Large intestine (tissue), 3 donors: Measurements from ENCODE around the gene PDZK1. TPM values are rescaled to one million over a fixed set of nuclear protein-coding genes. Genes with fewer than 3 reads are reported as not detected.
"Not testable (repeated sequence)": the region's sequence is repeated elsewhere in the genome, so short reads cannot be mapped to it uniquely, and the experiment has no call there.

ENCODE experiments used
- DNase-seq, 2 donors: peaks; one replicate each; pipeline versions ENCODE4 v3.0.0 to v3.0.0-alpha.2; 2013
- H3K27ac ChIP-seq: one replicate; pipeline ENCODE4 v1.5.1; 2013; ENCODE audit warnings: low read length
- H3K27me3 ChIP-seq: 2 replicates; pipeline ENCODE4 v1.6.1; 2013; ENCODE audit warnings: low read length; ENCODE audit not compliant: control insufficient read depth, insufficient read depth
- H3K36me3 ChIP-seq: 2 replicates; pipeline ENCODE4 v1.6.1; 2013; ENCODE audit warnings: low read length; ENCODE audit not compliant: control insufficient read depth, insufficient read depth
- H3K4me1 ChIP-seq: one replicate; pipeline ENCODE4 v1.6.1; 2013; ENCODE audit warnings: low read length; ENCODE audit not compliant: control insufficient read depth, insufficient read depth
- H3K4me3 ChIP-seq: one replicate; pipeline ENCODE4 v1.5.1; 2013; ENCODE audit warnings: low read length
- H3K9me3 ChIP-seq: one replicate; pipeline ENCODE4 v1.6.1; 2013; ENCODE audit warnings: mild to moderate bottlenecking, low read depth, low read length, moderate library complexity; ENCODE audit not compliant: control insufficient read depth
- WGBS: methylation state at CpG from one replicate; pipeline ENCODE4 v1.1.5; 2013; ENCODE audit warnings: low lambda C conversion rate; ENCODE audit not compliant: insufficient coverage; 5-methylcytosine and 5-hydroxymethylcytosine counted together
- polyA plus RNA-seq: library from polyadenylated mRNA; unstranded; fragments of 120-200 nt; gene quantifications from one replicate; pipeline ENCODE4 v1.2.1, GENCODE V29; 2013

Gene PDZK1
- polyA plus RNA-seq, 1 donor: 62.3 TPM

GRCh38 chr1:145695821-145696629 lies 11.1 kb downstream of the PDZK1 start:
- DNase-seq: no peak
- H3K9me3 ChIP-seq: no peaks in the 10 kb centered on the region
- H3K27ac ChIP-seq: no peak overlapping the region
- WGBS: 100% methylated on average over 1 of the region's 5 CpGs
- H3K27me3 ChIP-seq: no peaks in the 10 kb centered on the region
- H3K4me1 ChIP-seq: peaks cover 1% of the 10 kb centered on the region
- peaks cover 3% of the 10 kb centered on the region for H3K36me3 ChIP-seq
- H3K4me3 ChIP-seq: no peak overlapping the region

- Histone ChIP-seq H3K27me3 (no peaks in the 10 kb centered on the region), H3K9me3 (no peaks in the 10 kb centered on the region), H3K36me3 (peaks cover 3% of the 10 kb centered on the region), H3K4me3 (no peak overlapping the region), H3K27ac (no peak overlapping the region), H3K4me1 (peaks cover 11% of the 10 kb centered on the region)
- no peak for DNase-seq
- WGBS: 87% methylated on average over 3 of the region's 11 CpGs
Observed at GRCh38 chr1:145692785-145693443, 14.3 kb downstream of the PDZK1 start.

- peaks cover 11% of the 10 kb centered on the region for H3K4me1 ChIP-seq
- no peak overlapping the region for H3K27ac ChIP-seq
- no CpG with 5 or more reads among the region's 5 CpGs for WGBS
- no peaks in the 10 kb centered on the region for H3K27me3 ChIP-seq
- H3K36me3 ChIP-seq: peaks cover 10% of the 10 kb centered on the region
- peak in 1 of 2 donors; percentile 77 for DNase-seq
- no peak overlapping the region for H3K4me3 ChIP-seq
- H3K9me3 ChIP-seq: no peaks in the 10 kb centered on the region
Observed at GRCh38 chr1:145690587-145691558, 16.3 kb downstream of the PDZK1 start.

GRCh38 chr1:145689922-145690321 lies 17.2 kb downstream of the PDZK1 start:
- no peaks in the 10 kb centered on the region for H3K27me3 ChIP-seq
- peaks cover 11% of the 10 kb centered on the region for H3K4me1 ChIP-seq
- no peak for DNase-seq
- 90% methylated on average over 2 of the region's 6 CpGs for WGBS
- H3K27ac ChIP-seq: no peak overlapping the region
- H3K9me3 ChIP-seq: no peaks in the 10 kb centered on the region
- no peak overlapping the region for H3K4me3 ChIP-seq
- peaks cover 10% of the 10 kb centered on the region for H3K36me3 ChIP-seq

- H3K36me3 ChIP-seq: peaks cover 7% of the 10 kb centered on the region
- H3K27me3 ChIP-seq: no peaks in the 10 kb centered on the region
- no peaks in the 10 kb centered on the region for H3K9me3 ChIP-seq
- no peak overlapping the region for H3K4me3 ChIP-seq
- peaks cover 11% of the 10 kb centered on the region for H3K4me1 ChIP-seq
- no CpG with 5 or more reads among the region's 6 CpGs for WGBS
- no peak for DNase-seq
- no peak overlapping the region for H3K27ac ChIP-seq
Observed at GRCh38 chr1:145688924-145689323, 18.2 kb downstream of the PDZK1 start.

- Histone ChIP-seq H3K27me3 (no peaks in the 10 kb centered on the region), H3K27ac (no peak overlapping the region), H3K36me3 (peaks cover 7% of the 10 kb centered on the region), H3K9me3 (no peaks in the 10 kb centered on the region), H3K4me1 (peaks cover 11% of the 10 kb centered on the region), H3K4me3 (no peak overlapping the region)
- WGBS: 100% methylated on average over 1 of the region's 4 CpGs
- no peak for DNase-seq
Observed at GRCh38 chr1:145688328-145688727, 18.8 kb downstream of the PDZK1 start.

- not testable (repeated sequence) for H3K27me3 ChIP-seq, H3K27ac ChIP-seq, H3K36me3 ChIP-seq, H3K4me3 ChIP-seq, H3K9me3 ChIP-seq, DNase-seq
- WGBS: no CpG with 5 or more reads among the region's 1 CpG
- peaks cover 10% of the 10 kb centered on the region for H3K4me1 ChIP-seq
Observed at GRCh38 chr1:145686078-145686477, 21.1 kb downstream of the PDZK1 start.

- WGBS: no CpG with 5 or more reads among the region's 3 CpGs
- H3K4me3 ChIP-seq, H3K4me1 ChIP-seq, H3K27ac ChIP-seq, H3K9me3 ChIP-seq, H3K36me3 ChIP-seq, H3K27me3 ChIP-seq, DNase-seq: not testable (repeated sequence)
Observed at GRCh38 chr1:145684858-145685257, 22.3 kb downstream of the PDZK1 start.

GRCh38 chr1:145673217-145673616 lies 34.0 kb downstream of the PDZK1 start:
- H3K27ac ChIP-seq, H3K27me3 ChIP-seq, DNase-seq, H3K4me3 ChIP-seq, H3K36me3 ChIP-seq, H3K4me1 ChIP-seq, H3K9me3 ChIP-seq: not testable (repeated sequence)
- WGBS: no CpG with 5 or more reads among the region's 1 CpG
